GM12878 (cell line): ENCODE results near the gene DRD2. TPM values are rescaled to one million over a fixed set of nuclear protein-coding genes. Genes with fewer than 3 reads are reported as not detected.

ENCODE experiments used
- ATAC-seq: fragments of 200-7000 bp; cut with Tn5 transposase; 3 replicates; pipeline ENCODE4 v1.9.1; 2020; ENCODE audit warnings: mild to moderate bottlenecking, moderate library complexity
- BruUV-seq: library from RNA; stranded (reverse); fragments of 400-500 nt; replicated peaks from 2 replicates; lab custom pipeline; 2021; lab: Mats Ljungman, UMichigan
- CTCF ChIA-PET: fragments of 300-600 bp; sonication (Branson Sonifier 250); formaldehyde crosslinking; extraction: SDS; loops from one replicate; lab custom pipeline; 2021; ENCODE audit warnings: inconsistent platforms; lab: Yijun Ruan, JAX
- POLR2A ChIA-PET: fragments of 350-600 bp; formaldehyde crosslinking; extraction: SDS; loops from one replicate; lab custom pipeline; 2021; ENCODE audit warnings: inconsistent platforms; lab: Charles Lee
- RAD21 ChIA-PET: fragments of 300-600 bp; sonication (Branson Sonifier 250); formaldehyde crosslinking; loops from one replicate; lab custom pipeline; 2023; ENCODE audit warnings: antibody characterized with exemption; ENCODE audit not compliant: unreplicated experiment; lab: Charles Lee
- SMC1A ChIA-PET: fragments of 300-600 bp; sonication (Branson Sonifier 250); formaldehyde crosslinking; loops from one replicate; lab custom pipeline; 2023; ENCODE audit not compliant: unreplicated experiment, uncharacterized antibody; lab: Charles Lee
- DNase-seq: peaks from one replicate; pipeline ENCODE4 v3.0.0-alpha.2; 2011; ENCODE audit warnings: low read depth, low spot score
- FAIRE-seq: peaks from 3 replicates; lab custom pipeline; 2011; peaks lifted over from hg19 to GRCh38; lab: Jason Lieb, UNC
- H2AFZ ChIP-seq: 2 replicates; pipeline ENCODE4 v1.6.0; 2011; ENCODE audit warnings: low read depth, low read length, control low read depth; ENCODE audit not compliant: control insufficient read depth
- H3K27ac ChIP-seq: 2 replicates; pipeline ENCODE4 v1.5.1; 2011; ENCODE audit warnings: control low read depth; ENCODE audit not compliant: control insufficient read depth, insufficient read depth
- H3K27me3 ChIP-seq, 2 experiments: replicated peaks in 1 of 2; 2 replicates each; pipeline versions ENCODE4 v1.6.0 to v1.6.1; 2011; ENCODE audit warnings: low read length in 1 of 2; ENCODE audit not compliant: control insufficient read depth in 2 of 2, insufficient read depth in 2 of 2
- H3K36me3 ChIP-seq, 2 experiments: 2 replicates each; pipeline ENCODE4 v1.5.1; 2011; ENCODE audit warnings: low read length in 1 of 2; ENCODE audit not compliant: control insufficient read depth in 2 of 2, insufficient read depth in 2 of 2
- H3K4me1 ChIP-seq: 2 replicates; pipeline ENCODE4 v1.6.1; 2011; ENCODE audit warnings: mild to moderate bottlenecking, low read length, moderate library complexity, mixed read lengths; ENCODE audit not compliant: control insufficient read depth, insufficient read depth
- H3K4me2 ChIP-seq: 2 replicates; pipeline ENCODE4 v1.6.0; 2011; ENCODE audit warnings: control low read depth; ENCODE audit not compliant: control insufficient read depth, insufficient read depth
- H3K4me3 ChIP-seq: fragments of 200-600 bp; sonication (generic); 2 replicates; pipeline ENCODE4 v1.5.1; 2016
- H3K79me2 ChIP-seq: 2 replicates; pipeline ENCODE4 v1.6.0; 2011; ENCODE audit warnings: low read length; ENCODE audit not compliant: control insufficient read depth, insufficient read depth
- H3K9ac ChIP-seq: 2 replicates; pipeline ENCODE4 v1.8.0; 2011; ENCODE audit warnings: low read length, control low read depth, mixed read lengths; ENCODE audit not compliant: control insufficient read depth, insufficient read depth
- H3K9me3 ChIP-seq: replicated peaks from 3 replicates; pipeline ENCODE4 v1.5.1; 2011; ENCODE audit warnings: mild to moderate bottlenecking, low read length; ENCODE audit not compliant: control insufficient read depth, insufficient read depth
- H4K20me1 ChIP-seq: 2 replicates; pipeline ENCODE4 v1.6.0; 2011; ENCODE audit not compliant: control insufficient read depth, insufficient read depth
- CREM ChIP-seq: IDR thresholded peaks from 2 replicates; pipeline ENCODE4 v1.6.1; 2014; ENCODE audit warnings: antibody characterized with exemption, low read depth
- HDGF ChIP-seq: fragments of 450-650 bp; IDR thresholded peaks from 2 replicates; pipeline ENCODE4 v1.6.1; 2016; ENCODE audit warnings: antibody characterized with exemption
- REST ChIP-seq: IDR thresholded peaks from 2 replicates; pipeline ENCODE4 v1.6.1; 2012; ENCODE audit warnings: mild to moderate bottlenecking, low read depth, low read length
- SMARCA5 ChIP-seq: fragments of 450-650 bp; IDR thresholded peaks from 2 replicates; pipeline ENCODE4 v1.6.1; 2017; ENCODE audit warnings: mild to moderate bottlenecking
- WGBS: methylation state at CpG from one replicate; pipeline ENCODE4 v1.1.6; 2016; ENCODE audit warnings: low lambda C conversion rate; ENCODE audit not compliant: insufficient replicate concordance, insufficient coverage; ENCODE audit errors: missing lambda C conversion rate; 5-methylcytosine and 5-hydroxymethylcytosine counted together
- in situ Hi-C: fragments of 300-500 bp; cut with MboI; formaldehyde crosslinking; loops from 9 replicates; pipeline ENCODE4 v1.14.3; 2018; ENCODE audit warnings: mixed read lengths
- intact Hi-C: fragments of 100-400 bp; cut with micrococcal nuclease; formaldehyde crosslinking; loops from one replicate; pipeline ENCODE4 v1.14.2; 2022; ENCODE audit not compliant: unreplicated experiment
- polyA plus RNA-seq, 11 experiments: library from polyadenylated mRNA; depleted of rRNA in 4 of 11; unstranded in 6 of 11; stranded (reverse) in 5 of 11; fragments of >200 nt; fragmentation: Nextera tagmentation in 4 of 11; fragmentation: Illumina TruSeq in 1 of 11; extraction: Ambion mirVana in 4 of 11; extraction: Trizol in 1 of 11; gene quantifications; 1 replicate in 1 of 11; 2 replicates in 10 of 11; pipeline versions ENCODE4 v1.2.1 to v1.2.3, GENCODE V29; 2011 to 2016; ENCODE audit warnings: inconsistent platforms in 2 of 11, missing spikeins in 2 of 11, low read depth in 1 of 11
- total RNA-seq, 4 experiments: library from RNA; depleted of rRNA in 3 of 4; stranded (reverse); fragments of >200 nt in 3 of 4; fragmentation: Illumina TruSeq in 1 of 4; extraction: Trizol in 1 of 4; gene quantifications; 2 replicates each; pipeline versions ENCODE4 v1.2.1 to v1.2.3, GENCODE V29; 2013 to 2021
- TF ChIP-seq, protein P1 (sequence below): IDR thresholded peaks from 2 replicates; pipeline ENCODE4 v1.6.1; 2012; ENCODE audit warnings: improper control_type of control experiment, low read depth, low read length; ENCODE audit not compliant: insufficient replicate concordance

DRD2 gene
- total and polyA plus RNA-seq, 10 of the 15 experiments (the other 5 are each of a cell fraction or from before 2014, with no cell fraction given): not detected

- no peak for ATAC-seq
- Histone ChIP-seq H3K4me3 (no peak overlapping the region), H3K27me3 (peaks cover 12 to 17% of the 10 kb centered on the region in 2 experiments; a peak in 3 of 4 replicates), H3K27ac (no peak overlapping the region), H3K9me3 (no peaks in the 10 kb centered on the region), H3K79me2 (no peaks in the 10 kb centered on the region), H3K9ac (no peak overlapping the region), H2AFZ (no peak overlapping the region), H3K4me2 (no peak overlapping the region), H3K36me3 (no peaks in the 10 kb centered on the region), H4K20me1 (no peaks in the 10 kb centered on the region), H3K4me1 (no peaks in the 10 kb centered on the region)
- ChIA-PET SMC1A (no interaction called here), POLR2A (no interaction called here), CTCF (no interaction called here), RAD21 (no interaction called here)
- no peak for TF ChIP-seq CREM
- BruUV-seq: no TSS peak
- intact Hi-C loops: no loop called here
- DNase-seq: no peak
- in situ Hi-C loops: no loop called here
- FAIRE-seq: no peak
- 12% methylated on average over 3 of the region's 3 CpGs for WGBS
These were observed 1.4 kb upstream of the DRD2 start for GRCh38 chr11:113476553-113476952.

GRCh38 chr11:113474362-113475159 is 637 bp downstream of the DRD2 start:
- peak; percentile 59 for ATAC-seq

More at GRCh38 chr11:113474362-113475159, 637 bp downstream of the DRD2 start:
- ChIA-PET SMC1A (no interaction called here), RAD21 (no interaction called here), POLR2A (no interaction called here), CTCF (no interaction called here)
- Histone ChIP-seq H3K27me3 (peaks cover 12 to 18% of the 10 kb centered on the region in 2 experiments; a peak in 3 of 4 replicates), H3K36me3 (no peaks in the 10 kb centered on the region), H4K20me1 (no peaks in the 10 kb centered on the region), H3K4me2 (no peak overlapping the region), H3K79me2 (no peaks in the 10 kb centered on the region), H3K4me1 (no peaks in the 10 kb centered on the region), H3K9ac (no peak overlapping the region), H3K27ac (no peak overlapping the region), H2AFZ (no peak overlapping the region), H3K4me3 (no peak overlapping the region), H3K9me3 (no peaks in the 10 kb centered on the region)
- TF ChIP-seq REST (peak; percentile 89), HDGF (no peak), SMARCA5 (no peak)
- TF ChIP-seq, protein P1, sequence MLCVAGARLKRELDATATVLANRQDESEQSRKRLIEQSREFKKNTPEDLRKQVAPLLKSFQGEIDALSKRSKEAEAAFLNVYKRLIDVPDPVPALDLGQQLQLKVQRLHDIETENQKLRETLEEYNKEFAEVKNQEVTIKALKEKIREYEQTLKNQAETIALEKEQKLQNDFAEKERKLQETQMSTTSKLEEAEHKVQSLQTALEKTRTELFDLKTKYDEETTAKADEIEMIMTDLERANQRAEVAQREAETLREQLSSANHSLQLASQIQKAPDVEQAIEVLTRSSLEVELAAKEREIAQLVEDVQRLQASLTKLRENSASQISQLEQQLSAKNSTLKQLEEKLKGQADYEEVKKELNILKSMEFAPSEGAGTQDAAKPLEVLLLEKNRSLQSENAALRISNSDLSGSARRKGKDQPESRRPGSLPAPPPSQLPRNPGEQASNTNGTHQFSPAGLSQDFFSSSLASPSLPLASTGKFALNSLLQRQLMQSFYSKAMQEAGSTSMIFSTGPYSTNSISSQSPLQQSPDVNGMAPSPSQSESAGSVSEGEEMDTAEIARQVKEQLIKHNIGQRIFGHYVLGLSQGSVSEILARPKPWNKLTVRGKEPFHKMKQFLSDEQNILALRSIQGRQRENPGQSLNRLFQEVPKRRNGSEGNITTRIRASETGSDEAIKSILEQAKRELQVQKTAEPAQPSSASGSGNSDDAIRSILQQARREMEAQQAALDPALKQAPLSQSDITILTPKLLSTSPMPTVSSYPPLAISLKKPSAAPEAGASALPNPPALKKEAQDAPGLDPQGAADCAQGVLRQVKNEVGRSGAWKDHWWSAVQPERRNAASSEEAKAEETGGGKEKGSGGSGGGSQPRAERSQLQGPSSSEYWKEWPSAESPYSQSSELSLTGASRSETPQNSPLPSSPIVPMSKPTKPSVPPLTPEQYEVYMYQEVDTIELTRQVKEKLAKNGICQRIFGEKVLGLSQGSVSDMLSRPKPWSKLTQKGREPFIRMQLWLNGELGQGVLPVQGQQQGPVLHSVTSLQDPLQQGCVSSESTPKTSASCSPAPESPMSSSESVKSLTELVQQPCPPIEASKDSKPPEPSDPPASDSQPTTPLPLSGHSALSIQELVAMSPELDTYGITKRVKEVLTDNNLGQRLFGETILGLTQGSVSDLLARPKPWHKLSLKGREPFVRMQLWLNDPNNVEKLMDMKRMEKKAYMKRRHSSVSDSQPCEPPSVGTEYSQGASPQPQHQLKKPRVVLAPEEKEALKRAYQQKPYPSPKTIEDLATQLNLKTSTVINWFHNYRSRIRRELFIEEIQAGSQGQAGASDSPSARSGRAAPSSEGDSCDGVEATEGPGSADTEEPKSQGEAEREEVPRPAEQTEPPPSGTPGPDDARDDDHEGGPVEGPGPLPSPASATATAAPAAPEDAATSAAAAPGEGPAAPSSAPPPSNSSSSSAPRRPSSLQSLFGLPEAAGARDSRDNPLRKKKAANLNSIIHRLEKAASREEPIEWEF: no peak
- no TSS peak for BruUV-seq
- no peak for DNase-seq
- WGBS: 24% methylated on average over 38 of the region's 70 CpGs
- no peak for FAIRE-seq
- intact Hi-C loops: no loop called here
- in situ Hi-C loops: no loop called here
